Activated CD8-positive, alpha-beta memory T cell treated with anti-CD3 and anti-CD28 coated beads, Interleukin-2, amount 50 U/mL, for 24 hours (primary cell): ENCODE results near the gene PLPP7.

Source experiments
- DNase-seq: peaks from one replicate; pipeline ENCODE4 v3.0.0-alpha.2; 2020; ENCODE audit errors: extremely low read depth

PLPP7 gene

GRCh38 chr9:131281119-131281965, 8.2 kb upstream of the PLPP7 start:
- DNase-seq, result no peak

GRCh38 chr9:131282175-131282574, 7.3 kb upstream of the PLPP7 start:
- no peak for DNase-seq

- no peak for DNase-seq
Observed at GRCh38 chr9:131282688-131283422, 6.7 kb upstream of the PLPP7 start.

DNA sequence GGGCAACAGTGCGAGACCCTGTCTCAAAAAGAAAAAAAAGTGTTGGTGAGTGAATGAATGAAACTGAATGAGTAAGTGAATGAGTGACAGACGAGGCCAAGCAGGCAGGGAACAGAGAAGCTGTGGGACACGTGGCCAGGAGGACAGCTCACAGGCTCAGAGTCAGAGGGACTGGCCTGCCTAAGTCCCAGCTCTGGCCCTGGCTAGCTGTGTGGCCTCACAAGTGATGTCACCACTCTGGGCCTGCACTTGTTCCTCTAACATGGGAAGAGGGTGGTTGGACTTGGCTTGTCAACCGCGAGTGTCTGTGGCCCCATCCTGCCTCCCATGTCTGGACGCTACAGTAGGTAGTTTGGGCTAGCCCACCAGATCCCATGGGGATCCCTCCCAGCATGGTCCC, 4.7 kb upstream of the PLPP7 start:
- no peak for DNase-seq

DNA sequence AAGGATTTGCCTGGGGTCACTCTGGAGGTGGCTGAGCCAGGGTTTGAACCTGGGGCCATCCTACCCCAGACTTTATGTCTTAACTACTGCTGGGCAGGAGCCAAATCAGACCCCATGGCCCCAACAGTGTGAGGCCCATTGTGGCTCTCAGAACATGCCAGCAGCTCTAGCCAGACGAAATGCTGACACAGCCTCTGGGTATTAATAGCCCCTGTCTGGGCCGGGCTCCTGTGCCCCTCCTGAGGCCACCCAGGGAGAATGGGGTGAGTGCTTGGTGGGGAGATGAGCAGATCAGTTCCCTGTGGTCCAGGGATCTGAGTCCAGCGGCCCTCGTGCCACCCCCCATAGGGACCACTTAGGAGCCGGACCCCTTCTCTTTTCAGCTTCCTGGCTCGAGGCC, 2.2 kb upstream of the PLPP7 start:
- no peak for DNase-seq

DNA sequence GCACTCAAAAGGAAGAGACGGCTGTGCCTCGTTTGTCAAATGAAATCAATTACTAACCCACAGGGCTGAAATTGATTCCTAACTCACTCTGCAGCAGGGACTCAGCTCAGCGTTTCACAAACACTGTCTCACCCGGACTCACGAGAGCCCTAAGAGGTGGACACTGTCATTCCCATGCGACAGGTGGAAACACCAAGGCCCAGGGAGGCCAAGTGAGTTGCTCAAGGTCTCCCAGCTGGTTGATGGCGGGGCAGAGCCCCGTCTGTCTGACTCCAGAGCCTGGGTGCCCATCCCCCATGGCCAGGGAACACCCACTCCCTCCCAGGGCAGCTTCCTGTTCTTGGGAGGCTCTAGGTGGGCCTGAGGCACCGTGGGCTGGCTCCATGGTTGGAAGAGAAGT, 1.3 kb upstream of the PLPP7 start:
- no peak for DNase-seq

GRCh38 chr9:131290036-131290766, 678 bp downstream of the PLPP7 start:
- no peak for DNase-seq

DNA sequence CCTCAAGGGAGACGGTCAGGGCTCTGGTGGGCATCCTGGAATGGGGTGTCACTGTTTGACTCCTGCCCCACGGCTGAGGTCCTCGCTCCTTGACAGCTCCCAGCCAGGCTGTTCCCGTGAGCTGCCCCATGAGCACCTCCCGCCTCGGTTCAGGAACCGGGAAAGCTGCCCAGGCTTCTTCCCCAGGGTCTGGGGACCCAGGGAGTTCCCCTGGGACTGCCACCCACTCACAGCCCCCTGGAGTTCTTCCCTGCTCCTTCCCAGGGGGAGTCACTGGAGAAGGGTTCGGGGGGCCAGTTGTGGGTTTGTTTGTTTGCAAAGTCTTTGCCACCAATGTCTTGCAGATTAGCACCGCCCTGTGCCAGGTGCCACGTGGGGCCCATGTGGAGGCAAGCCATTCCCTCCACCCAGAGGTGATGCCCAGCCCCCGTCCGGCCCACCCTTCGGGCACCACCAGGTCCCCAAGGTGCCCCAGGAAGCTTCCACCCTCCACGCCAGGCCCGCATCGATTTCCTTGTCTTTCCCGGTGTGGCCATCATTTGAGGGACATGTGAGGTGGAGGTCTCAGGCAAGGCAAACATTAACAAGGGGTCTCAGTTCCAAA, 1.3 kb downstream of the PLPP7 start:
- no peak for DNase-seq

- no peak for DNase-seq
Observed at GRCh38 chr9:131291795-131292315, 2.3 kb downstream of the PLPP7 start.

DNA sequence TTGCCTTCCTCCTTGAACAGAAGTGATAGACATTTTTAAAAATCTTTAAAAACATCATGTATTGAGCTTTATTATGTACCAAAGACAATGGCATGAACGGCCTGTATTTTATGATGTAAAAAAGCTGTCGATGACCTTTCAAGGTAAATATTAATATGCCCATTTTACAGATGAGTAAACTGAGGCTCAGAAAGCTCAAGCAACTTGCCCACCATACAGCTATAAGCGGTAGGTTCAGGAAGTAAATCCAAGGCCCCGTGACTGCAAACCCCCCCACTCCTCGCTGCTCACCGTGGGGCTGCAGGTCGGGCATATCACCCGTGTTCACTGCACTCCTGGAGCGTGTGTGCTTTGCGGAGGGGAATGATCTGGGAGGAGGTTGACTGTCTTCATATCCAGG, 3.4 kb downstream of the PLPP7 start:
- DNase-seq, result no peak

GRCh38 chr9:131296460-131296859, 6.9 kb downstream of the PLPP7 start:
- DNase-seq, result no peak

DNA sequence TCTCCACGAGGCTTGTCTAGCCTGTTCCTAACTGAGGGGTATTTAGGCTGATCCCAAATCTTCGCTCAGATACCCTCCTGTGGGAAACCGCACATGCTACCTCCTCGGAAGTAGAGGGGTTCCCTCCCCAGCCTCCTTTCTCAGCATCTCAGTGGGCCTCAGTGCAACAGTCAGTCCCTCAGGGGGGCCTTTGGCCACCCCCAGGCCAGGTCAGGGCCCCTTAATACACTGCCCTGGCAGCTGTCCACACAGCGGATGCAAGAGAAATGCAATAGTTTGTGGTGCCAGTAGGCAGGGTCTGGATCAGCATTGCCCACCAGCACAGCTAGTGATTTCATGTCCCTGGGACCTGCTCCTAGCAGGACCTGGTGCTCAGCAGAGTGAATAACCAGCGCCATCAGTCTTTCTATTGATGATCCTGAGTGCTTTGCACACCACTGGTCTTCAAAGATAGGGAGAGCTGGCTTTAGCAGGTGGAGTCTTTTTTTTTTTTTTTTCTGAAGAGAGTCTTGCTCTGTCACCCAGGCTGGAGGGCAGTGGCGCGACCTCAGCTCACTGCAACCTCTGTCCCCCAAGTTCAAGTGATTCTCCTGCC, 7.5 kb downstream of the PLPP7 start:
- no peak for DNase-seq

DNA sequence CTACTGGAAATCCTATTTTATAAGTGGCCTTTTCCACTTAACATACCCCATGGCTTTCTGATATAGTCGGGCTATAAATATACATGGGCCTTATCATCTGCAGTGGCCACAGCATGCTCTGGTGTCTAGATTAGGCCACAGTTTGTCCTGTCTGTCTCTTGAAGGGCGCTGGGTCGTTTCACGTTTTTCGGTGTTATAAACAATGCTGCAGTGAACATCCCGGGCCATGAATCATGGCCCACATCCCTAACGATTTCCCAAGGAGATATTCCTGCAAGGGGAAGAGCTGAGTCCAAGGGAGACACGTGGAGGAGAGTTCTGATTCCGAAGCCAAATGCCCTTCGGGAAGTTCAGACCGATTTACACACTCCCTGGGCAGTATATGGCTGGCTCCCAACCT, 8.4 kb downstream of the PLPP7 start:
- no peak for DNase-seq

DNA sequence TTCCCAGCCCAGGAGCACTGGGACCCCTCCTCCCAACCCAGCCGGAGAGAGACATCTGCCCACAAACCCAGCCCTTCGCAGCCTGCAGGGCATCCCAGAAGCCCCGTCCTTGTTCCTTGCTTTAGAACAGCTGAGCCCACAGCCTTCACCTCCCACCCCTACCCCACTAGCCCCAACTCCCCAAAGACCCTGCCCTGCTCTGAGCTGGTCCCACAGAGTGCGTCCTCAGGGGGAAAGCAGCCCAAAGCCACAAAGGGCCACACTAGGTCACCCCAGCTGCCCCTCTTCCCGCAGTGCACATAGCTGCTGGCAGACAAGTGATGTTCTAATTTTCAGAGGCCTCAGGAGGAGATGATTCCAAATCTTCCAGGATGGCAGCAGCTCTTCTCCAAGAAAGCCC, 8.8 kb downstream of the PLPP7 start:
- no peak for DNase-seq

DNA sequence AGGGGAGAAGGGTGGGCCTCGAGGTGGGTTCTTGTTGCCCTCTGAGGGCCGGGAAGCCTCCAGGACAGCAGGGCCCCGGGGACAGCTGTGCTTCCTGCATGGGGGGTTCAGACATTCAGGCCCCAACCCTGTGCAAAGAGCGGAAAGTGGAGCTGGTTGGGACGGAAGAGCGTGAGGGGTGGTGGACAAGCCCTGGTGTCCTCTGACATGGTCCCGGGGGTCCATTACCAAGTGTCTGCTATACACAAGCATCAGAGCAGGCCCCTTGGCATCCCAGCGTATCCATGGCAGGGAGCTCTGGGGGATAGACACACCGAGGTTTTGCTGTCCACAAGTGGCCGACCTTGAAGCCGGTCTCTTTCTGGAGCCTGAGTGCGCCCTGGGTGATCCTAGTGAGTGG, 9.3 kb downstream of the PLPP7 start:
- no peak for DNase-seq

DNA sequence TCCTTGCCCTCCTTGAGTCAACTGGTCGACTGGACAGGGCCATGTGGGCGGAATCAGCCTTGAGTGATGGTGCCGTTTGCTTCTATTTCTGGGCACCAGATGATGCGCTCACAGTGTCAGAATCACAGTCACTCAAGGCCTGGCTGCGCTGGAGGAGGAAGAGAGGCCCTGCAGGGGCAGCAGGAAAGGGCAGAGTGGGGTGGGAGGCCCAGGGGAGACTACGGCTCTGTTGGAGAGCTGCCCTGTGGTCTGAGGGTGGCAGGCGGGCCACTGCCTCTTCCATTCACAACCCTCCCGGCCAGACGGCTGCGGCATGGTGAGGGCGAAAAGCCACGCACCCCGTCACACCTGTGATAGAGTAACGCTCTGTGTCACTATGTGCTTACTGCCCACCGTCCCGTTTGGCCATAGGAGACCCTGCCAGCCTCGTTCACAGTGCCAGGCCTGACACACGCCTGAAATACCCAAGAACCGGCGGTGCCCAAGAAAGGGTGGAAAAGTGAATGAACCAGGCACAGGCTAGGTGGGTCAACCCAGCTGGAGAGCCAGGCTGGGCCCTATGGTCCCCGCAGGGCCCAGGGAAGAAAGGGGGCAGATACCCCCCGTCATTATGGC, 9.9 kb downstream of the PLPP7 start:
- DNase-seq, result no peak

- no peak for DNase-seq
Observed at GRCh38 chr9:131299961-131300347, 10.4 kb downstream of the PLPP7 start.

GRCh38 chr9:131300444-131300843, 10.9 kb downstream of the PLPP7 start:
- DNase-seq, result no peak

GRCh38 chr9:131302244-131303075, 12.9 kb downstream of the PLPP7 start:
- no peak for DNase-seq
